ENCODE results near the gene PCBP3. TPM values are rescaled to one million over a fixed set of nuclear protein-coding genes. Genes with fewer than 3 reads are reported as not detected.

Gene PCBP3
- total RNA-seq, 1 experiment from 2014 or later = not detected

- no TSS peak for BruUV-seq (replicated peaks)
- H3K36me3 ChIP-seq (ENCODE audit: control insufficient read depth, insufficient read depth, low read length) = no peaks in the 10 kb centered on the region
- H3K9me3 ChIP-seq (ENCODE audit: control insufficient read depth, insufficient read depth, low read depth, low read length) = no peaks in the 10 kb centered on the region
- POLR2A ChIA-PET = no interaction called here
- intact Hi-C loops (cut with micrococcal nuclease; ENCODE audit: unreplicated experiment) = no loop called here
- TF ChIP-seq SIN3A (IDR thresholded peaks at IDR 0.05; ENCODE audit: borderline replicate concordance, insufficient read depth, low read depth, low read length) = no peak
- TF ChIP-seq CTCF (IDR thresholded peaks at IDR 0.05) = no peak
- no peak for TF ChIP-seq POLR2AphosphoS5 (IDR thresholded peaks at IDR 0.05; ENCODE audit: low read depth, low read length)
- TF ChIP-seq TCF7L2 (IDR thresholded peaks at IDR 0.05; ENCODE audit: low read depth, low read length) = no peak
- no peak for TF ChIP-seq REST (IDR thresholded peaks at IDR 0.05; ENCODE audit: insufficient read depth in 1 of 2, low read depth in 2 of 2, low read length in 1 of 2)
- in situ Hi-C loops (cut with HindIII; ENCODE audit: low pct_unique_long_range_greater_than_20kb, low sequenced_read_pairs) = no loop called here
- H3K4me1 ChIP-seq (ENCODE audit: control insufficient read depth, insufficient read depth, low read length) = no peaks in the 10 kb centered on the region
- CTCF ChIA-PET = no interaction called here
- no peaks in the 10 kb centered on the region; the same call in 1 of the 2 replicates for H3K27me3 ChIP-seq (ENCODE audit: control insufficient read depth, insufficient read depth, low read length)
- no peak overlapping the region for H3K27ac ChIP-seq (ENCODE audit: low read length)
- H3K4me3 ChIP-seq (ENCODE audit: low read depth in 2 of 2, low read length in 2 of 2) = no peak overlapping the region
- DNase-seq (ENCODE audit: low read depth, low spot score) (no peak), ATAC-seq (no peak)
Measured at GRCh38 chr21:45786660-45787059, 143.1 kb downstream of the PCBP3 start.

DNA sequence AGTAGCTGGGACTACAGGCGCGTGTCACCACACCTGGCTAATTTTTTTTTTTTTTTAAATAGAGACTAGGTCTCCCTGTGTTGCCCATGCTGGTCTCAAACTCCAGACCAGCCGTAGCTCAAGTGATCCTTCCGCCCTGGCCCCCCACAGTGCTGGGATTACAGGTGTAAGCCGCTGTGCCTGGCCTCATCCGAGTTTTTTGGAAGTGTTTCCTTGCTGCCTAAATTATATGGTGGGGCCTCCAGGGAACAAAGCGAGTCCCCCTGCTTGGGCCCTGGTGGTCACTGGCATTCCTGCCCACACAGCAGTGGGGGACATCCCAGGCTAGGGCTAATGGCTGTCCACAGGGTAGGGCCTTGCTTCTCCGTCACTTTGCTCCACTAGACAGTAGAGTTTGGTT, 143.8 kb downstream of the PCBP3 start:
- intact Hi-C loops (cut with micrococcal nuclease; ENCODE audit: unreplicated experiment) = no loop called here
- no peak for DNase-seq (ENCODE audit: low read depth, low spot score)
- POLR2A ChIA-PET = no interaction called here

More for the DNA sequence above, 143.8 kb downstream of the PCBP3 start:
- H3K27ac ChIP-seq (ENCODE audit: low read length) = no peak overlapping the region
- BruUV-seq (replicated peaks) = no TSS peak
- ATAC-seq = no peak
- in situ Hi-C loops (cut with HindIII; ENCODE audit: low pct_unique_long_range_greater_than_20kb, low sequenced_read_pairs) = no loop called here
- TF ChIP-seq CTCF (IDR thresholded peaks at IDR 0.05) (no peak), SIN3A (IDR thresholded peaks at IDR 0.05; ENCODE audit: borderline replicate concordance, insufficient read depth, low read depth, low read length) (no peak), TCF7L2 (IDR thresholded peaks at IDR 0.05; ENCODE audit: low read depth, low read length) (no peak), REST (IDR thresholded peaks at IDR 0.05; ENCODE audit: insufficient read depth in 1 of 2, low read depth in 2 of 2, low read length in 1 of 2) (no peak), POLR2AphosphoS5 (IDR thresholded peaks at IDR 0.05; ENCODE audit: low read depth, low read length) (no peak)
- no peaks in the 10 kb centered on the region for H3K36me3 ChIP-seq (ENCODE audit: control insufficient read depth, insufficient read depth, low read length)
- H3K27me3 ChIP-seq (ENCODE audit: control insufficient read depth, insufficient read depth, low read length) = no peaks in the 10 kb centered on the region; the same call in 1 of the 2 replicates
- no peak overlapping the region for H3K4me3 ChIP-seq (ENCODE audit: low read depth in 2 of 2, low read length in 2 of 2)
- CTCF ChIA-PET = no interaction called here
- H3K9me3 ChIP-seq (ENCODE audit: control insufficient read depth, insufficient read depth, low read depth, low read length) = no peaks in the 10 kb centered on the region
- H3K4me1 ChIP-seq (ENCODE audit: control insufficient read depth, insufficient read depth, low read length) = no peaks in the 10 kb centered on the region

All from Panc1 (cell line).